ENCODE results near the gene SKAP1.

Gene SKAP1

GRCh38 chr17:48241131-48241591 lies 188.9 kb downstream of the SKAP1 start:
- peak; percentile 70 for DNase-seq

DNA sequence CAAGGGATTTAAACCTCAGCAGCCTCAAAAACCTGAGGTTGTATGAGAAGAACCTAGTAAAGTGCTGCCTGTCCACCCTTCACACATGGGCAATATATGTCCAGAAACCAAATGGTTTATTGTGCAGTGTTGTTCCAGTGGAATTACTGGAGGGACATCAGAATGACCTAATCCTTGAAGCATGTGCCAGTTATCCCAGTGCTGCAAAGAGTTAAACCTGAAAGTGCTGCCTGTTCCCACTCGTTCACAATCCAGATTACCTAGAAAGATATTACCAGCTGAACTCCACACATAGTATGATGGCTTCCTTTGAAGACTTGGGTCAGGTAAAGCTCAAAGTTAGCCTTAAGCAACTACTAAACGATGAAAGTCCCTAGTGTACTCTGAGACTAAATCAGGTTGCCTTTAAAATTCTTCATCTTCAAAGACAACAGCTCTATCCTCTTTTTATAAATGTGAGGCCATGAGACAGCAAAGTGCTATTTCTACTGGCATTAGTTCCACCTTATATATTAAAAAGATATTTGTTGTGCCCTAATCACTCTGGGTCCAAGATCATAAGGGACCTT lies 189.4 kb downstream of the SKAP1 start:
- DNase-seq, result peak; percentile 37

- no peak for DNase-seq
These were observed 189.9 kb downstream of the SKAP1 start for GRCh38 chr17:48240122-48240521.

GRCh38 chr17:48239603-48239995 lies 190.4 kb downstream of the SKAP1 start:
- no peak for DNase-seq

DNA sequence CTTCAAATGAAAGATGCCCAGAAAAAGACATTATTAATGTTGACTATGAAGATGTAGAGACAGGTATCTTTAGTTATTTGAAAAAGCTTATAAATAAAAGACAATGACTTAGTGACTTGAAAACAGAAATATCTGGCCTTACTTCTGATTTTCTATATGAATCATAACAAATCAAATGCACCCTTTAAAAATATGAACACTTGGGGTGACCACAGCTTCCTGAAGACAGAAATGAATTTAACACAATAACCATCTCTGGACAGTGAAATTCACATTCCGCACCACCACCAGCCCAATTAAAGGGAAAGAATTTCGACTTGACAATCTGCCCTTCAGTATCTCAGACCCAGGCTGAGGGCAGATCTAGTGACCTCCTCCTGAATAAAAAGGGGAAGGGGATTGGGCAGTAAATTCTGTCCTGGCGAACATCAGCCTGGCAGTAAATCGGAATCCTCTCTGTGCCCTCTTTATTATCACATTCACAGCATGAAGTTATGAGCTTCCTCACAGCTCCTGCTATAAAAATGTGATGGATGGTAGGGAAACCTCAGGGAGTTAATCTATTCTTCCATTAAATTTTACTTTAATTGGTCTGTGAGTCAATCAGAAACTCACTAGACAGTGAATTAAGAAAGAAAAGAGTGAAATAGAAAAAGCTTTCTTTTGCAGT lies 190.9 kb downstream of the SKAP1 start:
- no peak for DNase-seq

DNA sequence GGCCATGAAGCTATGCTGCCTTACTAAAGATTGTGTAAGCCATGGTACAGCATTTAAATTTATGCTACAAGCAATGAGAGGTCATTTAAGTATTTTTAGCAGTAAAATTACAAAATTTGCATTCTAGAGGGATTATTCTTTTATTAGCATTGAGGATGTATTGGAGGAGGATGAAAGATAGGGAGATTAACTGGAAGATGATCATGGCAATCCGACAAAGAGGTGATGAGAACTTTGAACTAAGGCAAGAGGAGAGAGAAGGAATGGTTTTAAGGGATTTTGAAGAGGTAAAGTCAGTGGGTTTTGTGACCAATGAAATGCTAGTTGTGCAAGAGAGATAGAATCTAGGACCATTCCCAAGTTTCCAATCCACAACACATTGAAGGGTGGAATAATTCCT lies 192.6 kb downstream of the SKAP1 start:
- DNase-seq, result peak; percentile 43

- DNase-seq, result peak; percentile 83
These were observed 193.3 kb downstream of the SKAP1 start for GRCh38 chr17:48236681-48237134.

GRCh38 chr17:48234922-48235321 lies 195.1 kb downstream of the SKAP1 start:
- DNase-seq, result no peak

DNA sequence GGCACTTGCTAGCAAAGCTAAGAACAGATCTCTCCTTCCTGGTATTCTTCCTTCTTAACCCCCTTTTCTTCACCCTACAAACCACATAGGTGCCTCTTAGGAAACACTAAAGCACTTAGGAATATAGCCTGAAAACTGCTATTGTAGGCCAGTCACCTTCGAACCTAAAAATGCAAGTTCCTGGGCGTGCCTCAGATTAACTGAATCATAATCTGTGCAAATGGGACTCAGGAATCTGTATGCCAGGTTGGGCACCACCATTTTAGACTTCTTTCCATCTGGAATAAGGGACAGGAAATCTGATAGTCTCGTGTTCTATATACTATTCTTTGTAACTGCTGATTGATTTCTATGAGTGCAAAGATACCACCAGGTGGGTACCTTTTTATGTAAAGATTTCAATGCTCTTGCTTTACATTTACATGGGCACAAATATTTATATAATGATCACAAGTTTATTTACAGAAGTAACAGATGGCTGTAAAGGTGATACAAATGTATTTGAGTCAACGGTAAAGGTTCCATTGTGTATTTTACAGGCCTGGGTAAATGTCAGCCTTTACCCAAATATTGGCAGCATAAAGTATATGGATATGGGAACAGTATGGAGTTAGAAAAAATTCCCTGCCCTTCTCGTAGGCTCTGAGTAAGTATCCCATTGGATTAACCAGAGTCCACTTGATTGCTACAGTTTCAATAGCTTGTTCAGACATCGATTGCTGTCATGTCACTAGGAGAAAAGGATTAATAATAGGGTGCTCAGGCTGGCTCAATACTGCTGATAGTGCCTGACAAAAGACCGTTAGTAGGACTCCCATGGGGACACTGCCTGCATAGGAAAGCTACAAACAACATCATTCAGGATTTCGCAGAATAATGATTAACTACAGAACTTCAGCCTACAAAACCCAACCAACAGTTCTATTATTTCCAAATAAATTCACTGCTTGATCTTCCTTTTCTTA lies 197.7 kb downstream of the SKAP1 start:
- no peak for DNase-seq

DNA sequence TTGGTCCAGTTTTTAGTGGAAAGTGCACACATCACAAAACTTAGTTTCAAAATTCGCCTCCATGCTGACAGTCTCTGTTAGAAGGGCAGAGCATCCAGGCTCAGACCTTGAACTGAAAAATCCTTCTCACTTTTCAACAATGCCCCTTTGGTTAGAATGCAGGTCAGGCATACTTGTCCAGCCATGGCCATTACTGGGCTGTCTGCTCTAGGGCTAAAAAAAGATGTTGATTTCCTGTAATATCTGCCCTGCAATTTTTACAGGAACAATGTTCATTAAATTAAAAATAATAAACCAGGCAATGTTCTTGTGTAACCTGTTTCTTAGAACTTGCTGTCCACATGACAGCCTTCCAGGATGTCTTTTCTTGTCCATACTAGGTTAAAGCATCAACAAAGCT lies 200.1 kb downstream of the SKAP1 start:
- DNase-seq, result no peak

- no peak for DNase-seq
These were observed 201.3 kb downstream of the SKAP1 start for GRCh38 chr17:48228720-48229119.

DNA sequence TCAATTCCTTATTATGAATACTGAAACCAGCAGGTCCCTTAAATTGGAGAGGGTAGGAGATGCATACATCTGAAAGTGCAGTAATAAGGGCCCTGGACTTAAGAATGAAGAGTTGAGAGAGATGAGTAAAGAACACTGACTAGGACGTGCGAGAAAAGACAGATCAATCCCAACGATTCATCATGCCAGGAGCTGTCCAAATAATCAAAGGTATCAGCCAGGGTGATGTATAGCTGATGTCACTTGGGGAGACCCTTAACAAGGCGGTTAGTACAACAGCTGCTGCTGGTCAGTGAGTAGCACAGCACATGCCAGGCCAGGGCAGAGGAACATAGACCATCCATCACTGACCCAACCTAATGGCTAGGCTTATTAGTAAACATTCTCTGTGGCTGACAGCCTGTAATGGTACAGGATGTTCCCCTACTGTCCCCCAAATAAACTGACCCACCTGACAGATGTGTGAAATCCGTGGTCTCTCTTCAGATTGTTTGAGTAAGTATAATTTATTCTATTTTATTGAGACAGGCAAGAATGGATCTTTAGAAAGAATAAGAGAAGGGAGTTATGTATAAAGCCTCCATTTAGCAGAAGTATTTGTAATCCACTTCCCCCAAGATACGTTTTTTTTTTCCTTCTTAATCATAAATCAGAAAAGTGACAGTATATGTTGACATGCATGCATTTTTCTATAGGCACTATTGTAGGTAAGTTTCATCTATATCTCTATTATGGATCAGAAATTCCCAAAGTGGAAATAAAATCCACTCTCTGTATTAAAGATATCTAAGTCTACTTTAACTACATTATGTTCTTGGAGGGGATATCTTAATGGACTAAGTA lies 204.1 kb downstream of the SKAP1 start:
- no peak for DNase-seq

DNA sequence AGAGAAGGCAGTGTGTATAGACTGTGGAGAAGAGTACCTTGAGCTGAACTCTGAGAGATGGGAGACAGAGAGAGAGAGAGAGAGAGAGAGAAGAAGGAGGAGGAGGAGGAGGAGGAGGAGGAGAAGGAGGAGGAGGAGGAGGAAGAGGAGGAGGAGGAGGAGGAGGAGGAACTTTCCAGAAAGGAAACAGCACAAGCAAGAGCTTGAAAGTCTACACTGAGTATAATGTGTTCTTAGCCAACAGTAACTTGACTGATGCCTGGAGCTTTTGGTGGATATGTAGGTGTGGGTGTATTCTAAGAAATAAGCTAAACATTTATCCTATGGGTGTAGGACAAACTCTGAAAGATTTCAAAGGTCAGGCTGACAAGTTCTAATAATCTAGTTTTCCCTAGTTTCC lies 206.1 kb downstream of the SKAP1 start:
- no peak for DNase-seq

- no peak for DNase-seq
These were observed 210.4 kb downstream of the SKAP1 start for GRCh38 chr17:48219617-48220016.

- DNase-seq, result peak; percentile 48
These were observed 214.4 kb downstream of the SKAP1 start for GRCh38 chr17:48215583-48216139.

DNA sequence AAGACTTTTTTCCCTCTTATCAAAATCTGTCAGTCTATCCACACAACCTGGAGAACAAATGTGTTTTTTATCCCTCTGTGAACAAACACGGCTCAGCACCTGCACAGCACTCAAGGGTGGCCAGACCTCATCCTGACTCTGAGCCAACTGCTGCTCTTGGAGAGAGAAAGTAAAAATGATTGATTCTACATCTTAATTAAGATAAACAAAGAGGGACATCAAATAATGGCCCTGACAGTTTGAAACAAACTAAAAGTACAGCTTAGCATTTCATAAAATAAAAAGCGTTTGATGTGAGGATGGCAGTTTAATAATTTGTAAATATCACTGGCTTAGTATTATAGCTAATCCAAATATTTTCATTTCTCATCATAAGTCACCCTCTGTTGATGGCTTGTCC lies 216.2 kb downstream of the SKAP1 start:
- no peak for DNase-seq

- no peak for DNase-seq
These were observed 218.2 kb downstream of the SKAP1 start for GRCh38 chr17:48211787-48212186.

GRCh38 chr17:48211011-48211410 lies 219.0 kb downstream of the SKAP1 start:
- DNase-seq, result no peak

GRCh38 chr17:48209973-48210372 lies 220.0 kb downstream of the SKAP1 start:
- DNase-seq, result no peak

- DNase-seq, result no peak
These were observed 222.1 kb downstream of the SKAP1 start for GRCh38 chr17:48207776-48208544.

DNA sequence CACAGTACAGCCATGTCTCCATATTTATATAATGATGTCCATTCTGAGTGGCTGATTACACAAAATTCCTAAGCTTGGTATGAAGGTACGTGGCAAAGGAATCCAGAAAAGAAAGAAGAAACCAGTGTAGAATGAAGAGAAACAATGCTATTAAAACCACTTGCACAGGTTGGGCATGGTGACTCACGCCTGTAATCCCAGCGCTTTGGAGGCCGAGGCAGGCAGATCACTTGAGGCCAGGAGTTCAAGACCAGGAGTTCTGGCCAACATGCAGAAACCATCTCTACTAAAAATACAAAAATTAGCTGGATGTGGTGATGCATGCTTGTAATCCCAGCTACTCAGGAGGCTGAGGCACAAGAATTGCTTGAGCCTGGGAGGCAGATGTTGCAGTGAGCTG lies 223.0 kb downstream of the SKAP1 start:
- peak; percentile 37 for DNase-seq
